Activated T-cell treated with anti-CD3 and anti-CD28 coated beads, Interleukin-2, amount 50 U/mL, for 48 hours (primary cell): ENCODE results near the gene APLP1.
A peak's percentile ranks its signal among the peaks of the same experiment; 100 is the strongest.
"Not testable (repeated sequence)": the region's sequence is repeated elsewhere in the genome, so short reads cannot be mapped to it uniquely, and the experiment has no call there.

Experiments
- DNase-seq, 2 experiments: peaks; one replicate each; pipeline ENCODE4 v3.0.0-alpha.2; 2020

Gene APLP1

DNA sequence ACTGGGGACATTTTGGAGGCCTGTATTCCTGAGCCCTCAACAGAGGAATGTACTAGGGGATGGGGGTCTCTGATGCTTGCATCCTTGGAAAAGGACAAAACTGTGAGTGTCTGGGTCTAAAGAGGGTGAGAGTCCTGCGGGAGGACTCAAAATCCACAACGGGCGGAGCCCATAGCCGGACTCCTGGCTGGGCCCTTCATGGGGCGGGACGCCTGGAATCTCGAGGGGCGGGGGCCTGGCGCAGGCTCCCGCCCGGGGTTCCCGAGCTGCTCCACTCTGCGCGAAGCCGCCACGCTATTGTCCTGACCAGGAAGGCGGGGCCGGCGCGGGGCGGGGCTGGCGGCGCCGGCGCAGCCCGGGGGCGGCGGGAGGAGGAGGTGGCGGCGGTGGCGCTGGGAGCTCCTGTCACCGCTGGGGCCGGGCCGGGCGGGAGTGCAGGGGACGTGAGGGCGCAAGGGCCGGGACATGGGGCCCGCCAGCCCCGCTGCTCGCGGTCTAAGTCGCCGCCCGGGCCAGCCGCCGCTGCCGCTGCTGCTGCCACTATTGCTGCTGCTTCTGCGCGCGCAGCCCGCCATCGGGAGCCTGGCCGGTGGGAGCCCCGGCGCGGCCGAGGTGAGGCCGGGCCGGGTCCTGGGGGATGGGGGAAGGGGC lies at the start of gene APLP1:
TSS of gene APLP1 (plus strand) at position 403 of the 651 bp plus-strand sequence. CDS start at position 466, 63 bp downstream.
- peak; percentile 80 to 85 for DNase-seq

DNA sequence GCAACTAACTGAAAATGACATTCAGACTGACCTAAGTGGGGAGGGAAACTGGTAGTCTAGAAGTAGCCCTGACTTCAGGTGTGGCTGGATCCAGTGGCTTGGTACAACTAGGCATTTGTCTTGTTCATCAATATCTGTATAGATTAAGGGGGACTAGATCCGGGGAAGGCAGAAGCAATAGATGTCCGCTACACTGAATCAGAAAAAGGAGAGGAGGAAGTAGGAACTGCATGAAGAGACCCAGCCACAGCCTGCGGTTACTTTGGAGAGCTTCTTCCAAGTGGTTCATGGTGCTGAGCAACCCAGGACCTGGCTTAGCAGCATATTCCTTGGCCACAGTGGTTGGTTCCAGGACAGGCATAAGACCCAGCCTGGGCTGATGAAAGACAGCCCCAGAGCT lies 45.8 kb upstream of the APLP1 start:
- DNase-seq = no peak

DNA sequence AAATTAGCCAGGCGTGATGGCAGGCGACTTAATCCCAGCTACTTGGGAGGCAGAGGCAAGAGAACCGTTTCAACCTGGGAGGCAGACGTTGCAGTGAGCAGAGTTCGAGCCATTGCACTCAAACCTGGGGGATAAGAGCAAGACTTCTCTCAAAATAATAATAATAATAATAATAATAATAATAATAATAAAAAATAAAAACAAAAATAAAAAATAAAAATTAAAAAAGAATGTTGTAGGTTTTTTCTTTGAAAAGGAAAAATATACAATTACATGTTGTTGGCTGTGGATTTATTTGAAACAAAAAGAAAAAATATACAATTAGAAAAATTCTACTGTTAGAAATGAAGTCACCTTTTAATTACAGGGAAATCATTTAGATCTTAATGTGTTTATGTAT lies 44.2 kb upstream of the APLP1 start:
- DNase-seq = no peak

DNA sequence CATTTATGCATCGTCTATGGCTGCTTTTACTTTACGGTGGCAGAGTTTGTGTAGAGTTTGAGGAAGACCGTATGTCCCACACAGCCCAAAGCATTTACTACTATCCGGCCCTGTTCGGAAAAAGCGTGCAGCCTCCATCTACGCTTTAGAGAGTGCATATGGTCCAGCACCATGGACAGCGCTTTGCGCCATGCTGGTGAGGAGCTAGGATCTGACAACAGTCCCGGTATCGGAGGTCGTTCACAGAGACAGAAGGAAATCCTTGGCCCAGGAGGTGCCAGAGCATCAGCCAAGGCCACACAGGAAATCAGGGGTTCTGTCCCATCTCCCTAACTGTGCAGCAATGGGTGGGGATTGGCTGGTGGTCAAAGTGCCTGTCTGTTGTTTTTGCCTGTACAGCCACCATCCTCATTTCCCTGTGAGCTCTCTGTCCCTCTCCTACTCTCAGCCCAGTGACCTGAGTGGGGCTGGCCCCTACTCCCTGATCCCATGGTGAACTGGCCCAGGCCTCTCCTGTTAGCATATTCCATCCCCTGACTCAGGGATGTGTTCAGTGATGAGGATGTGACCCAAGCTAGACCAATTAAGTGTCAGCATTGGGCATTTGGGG lies 39.6 kb upstream of the APLP1 start:
- peak; percentile 62 to 66 for DNase-seq

DNA sequence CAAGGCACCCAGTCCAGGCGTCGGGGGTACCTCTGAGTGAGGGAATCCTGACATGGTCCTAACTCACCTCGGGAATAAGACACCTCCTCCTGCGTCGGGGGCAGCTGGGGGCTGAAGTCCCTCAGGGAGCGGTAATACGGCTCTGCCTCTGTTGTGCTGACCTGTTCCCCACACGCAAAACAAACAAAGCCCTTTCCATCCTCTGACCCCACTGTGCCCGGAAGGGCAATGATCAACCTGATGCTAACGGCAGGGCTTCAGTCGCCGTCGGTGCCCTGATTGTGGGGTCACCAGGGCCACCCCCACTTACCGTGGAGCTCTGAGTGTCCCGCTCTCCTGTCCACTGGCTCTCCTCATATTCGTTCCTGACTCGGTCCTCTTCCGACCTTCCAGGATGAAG lies 37.4 kb upstream of the APLP1 start:
- no peak for DNase-seq

DNA sequence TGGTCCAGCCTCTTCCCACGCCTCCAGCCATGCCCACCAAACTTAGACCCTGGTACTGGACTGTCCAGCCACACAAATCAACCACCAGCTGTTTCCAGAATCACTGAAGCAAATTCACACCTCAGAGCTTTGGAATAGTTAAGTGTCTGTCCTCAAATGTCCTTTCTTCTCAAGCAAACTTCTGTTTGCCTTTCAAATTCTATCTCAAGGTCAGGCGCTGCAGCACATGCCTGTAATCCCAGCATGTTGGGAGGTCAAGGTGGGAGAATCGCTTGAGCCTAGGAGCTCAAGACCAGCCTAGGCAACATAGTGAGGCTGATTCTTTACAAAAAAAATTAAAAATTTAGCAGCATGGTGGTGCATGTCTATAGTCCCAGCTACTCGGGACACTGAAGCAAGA lies 36.3 kb upstream of the APLP1 start:
- no peak for DNase-seq

DNA sequence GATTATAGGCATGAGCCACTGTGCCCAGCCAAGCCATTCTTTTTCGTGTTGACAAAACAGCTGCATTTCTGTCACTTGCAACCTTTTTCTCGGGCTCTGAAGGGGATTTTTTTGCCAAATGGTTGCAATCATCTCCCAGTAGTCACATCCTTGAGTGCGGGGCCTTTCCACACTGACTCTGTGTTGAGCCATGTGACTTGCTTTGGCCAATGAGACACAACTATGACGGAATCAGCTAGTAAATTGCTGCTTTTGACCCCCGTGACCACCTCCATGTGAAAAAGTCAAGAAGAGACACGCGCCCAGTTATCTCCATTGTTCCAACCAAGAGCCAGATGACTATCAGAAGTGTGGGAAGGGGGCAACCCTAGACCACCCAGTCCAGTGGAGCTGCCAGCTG lies 34.4 kb upstream of the APLP1 start:
- no peak for DNase-seq

DNA sequence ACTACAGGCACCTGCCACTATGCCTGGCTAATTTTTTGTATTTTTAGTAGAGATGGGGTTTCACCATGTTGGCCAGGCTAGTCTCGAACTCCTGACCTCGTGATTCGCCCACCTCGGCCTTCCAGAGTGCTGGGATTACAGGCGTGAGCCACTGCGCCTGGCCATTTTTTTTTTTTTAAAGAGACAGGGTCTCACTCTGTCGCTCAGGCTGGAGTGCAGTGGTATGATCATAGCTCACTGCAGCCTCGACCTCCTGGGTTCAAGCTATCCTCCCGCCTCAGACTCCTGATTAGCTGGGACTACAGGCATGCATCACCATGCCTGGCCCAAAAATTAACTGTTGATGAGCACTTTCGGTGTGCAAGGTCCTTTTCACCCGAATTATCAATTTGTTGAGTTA lies 32.3 kb upstream of the APLP1 start:
- not testable (repeated sequence) for DNase-seq

DNA sequence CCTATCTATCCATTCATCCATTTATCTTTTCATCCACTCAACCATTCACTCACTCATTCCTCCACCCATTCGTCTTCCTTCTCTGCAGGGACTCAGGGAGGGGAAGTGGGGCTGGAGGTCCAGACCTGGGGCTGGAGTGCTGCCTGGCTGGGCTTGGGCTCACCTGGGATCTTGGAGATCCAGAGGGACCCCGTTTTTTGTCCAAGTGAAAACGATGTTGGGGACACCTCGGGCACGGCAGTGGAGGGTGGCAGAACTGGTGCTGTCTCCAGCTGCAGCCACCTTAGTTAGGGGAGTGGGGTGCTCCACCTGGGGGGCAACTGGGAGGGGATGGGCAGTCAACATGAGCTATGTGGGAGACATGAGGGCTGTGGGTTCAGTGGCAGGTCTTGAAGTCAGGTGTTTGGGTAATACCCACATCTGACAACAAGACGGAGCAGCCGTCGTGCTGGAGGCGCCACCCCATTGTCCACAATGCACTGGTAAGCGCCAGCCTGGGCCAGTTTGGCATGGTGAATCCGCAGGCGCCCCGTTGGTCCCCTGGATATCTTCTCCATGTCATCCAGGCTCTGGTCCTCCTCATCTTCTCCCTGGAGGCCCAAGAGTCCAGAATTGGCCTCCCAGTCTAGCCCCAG lies 26.3 kb upstream of the APLP1 start:
- no peak for DNase-seq

DNA sequence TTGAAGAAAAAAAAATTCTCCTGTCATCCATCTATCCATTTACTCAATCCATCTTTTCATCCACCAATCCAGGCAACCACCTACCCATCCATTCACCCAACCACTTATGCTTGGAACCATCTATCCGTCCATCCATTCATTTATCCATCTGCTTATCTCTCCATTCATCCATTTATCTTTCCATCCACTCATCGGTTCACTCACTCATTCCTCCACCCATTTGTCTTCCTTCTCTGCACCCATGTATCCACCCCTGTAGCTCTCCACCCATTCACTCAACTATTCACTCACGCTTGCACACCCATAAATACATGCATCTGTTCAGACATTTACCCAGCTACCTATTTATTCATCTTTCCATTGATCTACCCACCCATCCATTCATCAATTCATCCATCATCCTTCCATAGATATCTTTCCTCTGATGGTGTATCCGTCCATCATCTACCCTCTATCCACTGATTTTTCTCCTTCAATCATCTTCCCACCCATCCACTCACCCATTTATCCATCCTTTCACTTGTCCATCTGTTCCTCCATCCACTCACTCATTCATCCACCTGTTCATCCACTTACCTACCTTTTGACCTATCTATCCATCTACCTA lies 25.6 kb upstream of the APLP1 start:
- no peak for DNase-seq

DNA sequence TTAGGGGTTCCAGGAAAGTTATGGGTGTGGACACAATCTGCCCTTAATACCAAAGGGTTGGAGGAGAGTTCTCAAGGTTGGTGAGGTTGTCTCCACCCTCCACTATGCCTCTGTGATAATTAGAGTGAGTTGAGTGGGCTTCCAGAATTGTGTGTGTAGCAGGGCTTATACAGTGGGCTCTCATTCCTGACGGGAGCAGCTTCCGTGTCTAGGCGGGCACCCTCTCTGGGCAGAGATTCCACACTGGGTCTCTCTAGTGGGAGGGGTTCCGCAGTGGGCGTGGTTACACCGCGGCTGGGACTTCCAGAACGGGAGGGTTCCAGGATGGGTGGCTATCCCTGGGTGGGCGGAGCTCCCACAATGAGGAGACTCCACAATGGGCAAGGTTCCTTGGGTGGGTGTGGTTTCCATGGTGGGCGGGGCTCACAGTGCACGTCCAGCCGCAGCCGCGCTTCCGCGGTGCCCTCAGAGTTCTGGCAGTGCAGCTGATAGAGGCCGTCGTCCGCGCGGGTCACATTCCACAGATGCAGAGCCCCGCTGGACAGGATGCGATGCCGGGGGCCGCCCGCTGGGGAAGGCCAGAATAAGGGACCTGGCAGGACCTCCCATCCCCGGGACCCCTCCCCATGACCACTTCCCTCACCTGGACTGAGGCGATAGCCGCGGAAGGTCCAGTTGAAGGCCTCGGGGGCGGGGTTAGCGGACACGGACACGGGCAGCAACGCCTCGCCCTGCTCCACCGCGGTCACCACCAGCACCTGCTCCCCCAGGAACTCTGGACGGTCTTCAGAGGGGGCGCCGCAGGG lies 24.5 kb upstream of the APLP1 start:
- peak in 1 of 2 experiments; percentile 50 for DNase-seq

DNA sequence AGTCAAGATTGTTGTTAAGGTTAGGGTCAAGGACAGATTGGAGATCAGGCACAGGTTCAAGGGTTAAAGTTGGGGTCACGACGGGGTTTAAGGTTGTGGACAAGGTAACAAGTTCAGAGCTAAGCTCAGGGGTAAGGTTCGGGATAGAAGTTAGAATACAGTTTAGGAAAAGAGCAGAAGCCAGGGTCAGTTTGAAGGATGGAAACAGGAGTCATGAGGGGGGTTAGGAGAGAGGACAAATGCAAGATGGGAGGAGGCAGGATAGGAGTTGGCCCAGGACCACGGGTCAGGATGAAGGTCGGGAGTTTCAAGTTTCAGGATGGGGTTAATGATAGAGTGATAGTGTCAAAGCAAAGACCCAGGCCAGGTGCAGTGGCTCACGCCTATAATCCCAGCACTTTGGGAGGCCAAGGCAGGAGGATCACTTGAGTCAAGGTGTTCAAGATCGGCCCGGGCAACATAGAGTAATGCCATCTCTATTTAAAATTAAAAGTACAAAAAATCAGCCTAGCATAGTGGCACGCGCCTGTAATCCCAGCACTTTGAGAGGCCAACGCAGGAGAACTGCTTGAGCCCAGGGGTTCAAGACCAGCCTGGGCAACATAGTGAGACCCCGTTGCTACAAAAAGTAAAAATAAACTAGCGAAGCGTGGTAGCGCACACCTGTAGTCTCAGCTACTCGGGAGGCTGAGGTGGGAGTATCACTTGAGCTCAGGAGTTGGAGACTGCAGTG lies 23.7 kb upstream of the APLP1 start:
- no peak for DNase-seq

DNA sequence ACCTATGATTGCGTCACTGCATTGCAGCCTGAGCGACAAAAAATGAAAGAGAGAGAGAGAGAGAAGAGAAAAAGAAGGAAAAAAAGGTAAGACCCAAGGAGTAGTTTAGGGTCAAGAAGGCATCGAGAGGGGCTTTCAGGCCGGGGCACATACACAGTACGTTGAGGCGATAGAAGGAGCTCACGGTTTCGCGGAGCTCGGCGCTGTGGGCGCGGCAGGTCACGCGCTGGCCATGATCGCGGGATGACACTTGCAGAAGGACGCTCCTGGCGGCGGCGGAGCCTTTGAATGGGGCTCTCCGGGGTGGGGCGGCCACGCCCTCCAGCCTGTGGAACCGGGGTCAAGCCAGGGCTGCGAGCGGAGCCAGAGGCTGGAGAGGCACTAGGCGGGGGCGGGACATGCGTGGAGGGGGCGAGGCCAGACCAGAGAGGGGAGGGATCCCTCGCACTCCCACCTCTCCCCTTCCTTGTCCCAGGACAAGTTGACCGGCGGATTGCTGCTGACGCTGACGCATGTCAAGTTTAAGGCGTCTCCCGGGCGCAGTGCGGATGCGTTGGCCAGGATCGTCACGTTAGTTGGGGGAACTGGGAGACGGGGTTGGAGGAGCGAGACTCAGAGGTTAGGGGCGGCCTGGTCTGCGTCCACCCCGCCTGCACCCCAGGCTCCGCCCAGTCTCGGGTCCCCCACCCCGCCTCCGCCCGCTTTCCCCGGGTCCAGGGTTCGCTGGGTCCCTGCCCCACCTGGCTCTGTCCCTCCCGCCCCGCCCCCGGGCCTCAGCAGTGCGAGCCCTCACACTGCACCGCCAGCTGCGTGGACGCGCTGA lies 22.9 kb upstream of the APLP1 start:
- peak in 1 of 2 experiments; percentile 38 for DNase-seq

DNA sequence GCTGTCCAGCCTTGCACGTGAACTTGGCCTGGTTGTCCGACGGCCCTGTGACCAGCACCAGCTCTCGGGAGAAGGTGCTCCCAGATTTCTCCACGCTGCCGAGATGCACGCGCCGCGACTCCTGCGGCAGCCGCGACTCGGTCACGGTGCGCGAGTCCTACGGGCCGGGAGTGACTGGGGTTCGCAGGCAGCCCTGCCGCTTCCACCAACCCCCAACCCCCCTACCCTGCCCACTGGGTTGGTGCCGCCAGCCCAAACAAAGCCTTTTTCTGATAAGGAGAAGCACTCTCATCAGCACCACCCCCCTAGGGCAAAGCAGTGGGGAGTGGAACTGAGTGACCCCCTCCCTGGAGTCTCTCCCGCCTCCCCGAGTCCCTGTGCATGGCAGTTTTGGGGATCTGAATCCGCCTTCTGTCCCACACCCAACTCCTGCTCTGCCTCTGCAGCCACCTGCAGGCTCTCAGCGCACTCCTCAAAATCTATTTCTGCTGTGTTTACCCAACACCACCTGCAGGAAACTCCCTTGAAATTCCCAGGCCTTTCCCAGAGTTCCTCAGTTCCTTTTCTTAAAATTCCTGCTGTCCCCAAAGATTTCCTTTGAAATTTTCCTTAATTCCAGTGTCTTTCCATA lies 22.2 kb upstream of the APLP1 start:
- no peak for DNase-seq

DNA sequence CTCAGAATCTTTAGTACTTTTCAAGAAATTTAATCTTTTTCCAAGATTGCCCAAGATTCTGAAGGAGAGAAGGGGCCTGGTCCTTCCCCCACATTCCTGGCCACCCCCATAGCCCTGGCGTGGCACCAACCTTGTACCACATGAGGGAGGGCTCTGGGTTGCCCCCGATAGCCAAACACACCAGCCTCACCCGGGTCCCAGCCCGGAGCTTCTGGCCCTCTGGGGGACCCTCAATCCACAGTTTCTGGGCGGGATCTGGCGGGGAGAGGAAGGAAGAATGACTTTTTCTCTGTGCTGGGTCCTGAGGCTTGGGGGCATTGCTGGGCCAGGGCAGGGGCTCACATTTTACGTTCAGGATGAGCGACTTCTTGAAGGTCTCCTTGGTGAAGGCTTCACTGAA lies 20.5 kb upstream of the APLP1 start:
- DNase-seq = no peak

DNA sequence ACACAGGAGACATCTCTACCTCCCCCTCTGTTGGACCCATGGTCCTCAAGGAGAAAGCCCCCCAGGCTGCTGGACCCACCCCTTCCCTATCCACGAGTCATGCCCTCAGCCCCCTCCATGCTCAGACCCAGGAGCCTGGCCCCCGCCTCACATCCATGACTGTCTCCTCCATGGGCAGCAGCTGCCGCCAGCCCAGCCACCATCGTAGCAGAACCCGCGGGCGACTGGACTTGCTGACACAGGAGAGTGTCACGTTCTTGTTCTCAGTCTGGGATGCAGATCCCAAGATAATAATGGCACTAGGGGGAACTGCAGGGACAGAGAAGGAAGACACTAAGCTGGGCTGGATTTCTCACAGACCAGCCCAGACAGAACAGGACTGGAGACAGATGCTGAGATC lies 19.9 kb upstream of the APLP1 start:
- DNase-seq = no peak

DNA sequence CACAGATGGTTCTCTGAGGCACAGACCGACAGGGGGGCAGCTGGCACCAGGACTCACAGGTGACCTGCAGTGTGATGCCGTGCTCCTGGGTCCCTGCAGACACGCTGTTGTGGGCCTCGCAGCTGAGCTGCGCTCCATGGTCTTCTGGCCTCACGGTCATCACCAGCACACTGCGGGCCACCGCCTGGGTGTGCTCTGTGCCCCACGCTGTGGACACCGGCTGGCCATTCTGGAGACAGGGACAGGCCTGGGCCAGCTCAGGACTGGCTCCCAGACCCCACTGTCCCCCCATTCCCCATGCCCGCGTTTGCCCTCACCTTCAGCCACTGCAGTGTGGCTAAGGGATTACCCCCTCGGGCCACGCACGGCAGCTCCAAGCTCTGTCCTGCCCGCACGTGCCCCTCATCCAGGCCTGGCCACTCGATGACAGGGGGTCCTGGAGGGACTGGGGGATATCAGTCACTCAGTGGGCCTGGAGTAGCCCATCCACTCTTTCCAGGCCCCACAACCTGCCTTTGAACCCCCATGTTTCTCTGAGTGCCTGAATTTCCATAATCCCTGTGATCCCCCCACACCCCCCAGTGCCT lies 19.4 kb upstream of the APLP1 start:
- DNase-seq = no peak

DNA sequence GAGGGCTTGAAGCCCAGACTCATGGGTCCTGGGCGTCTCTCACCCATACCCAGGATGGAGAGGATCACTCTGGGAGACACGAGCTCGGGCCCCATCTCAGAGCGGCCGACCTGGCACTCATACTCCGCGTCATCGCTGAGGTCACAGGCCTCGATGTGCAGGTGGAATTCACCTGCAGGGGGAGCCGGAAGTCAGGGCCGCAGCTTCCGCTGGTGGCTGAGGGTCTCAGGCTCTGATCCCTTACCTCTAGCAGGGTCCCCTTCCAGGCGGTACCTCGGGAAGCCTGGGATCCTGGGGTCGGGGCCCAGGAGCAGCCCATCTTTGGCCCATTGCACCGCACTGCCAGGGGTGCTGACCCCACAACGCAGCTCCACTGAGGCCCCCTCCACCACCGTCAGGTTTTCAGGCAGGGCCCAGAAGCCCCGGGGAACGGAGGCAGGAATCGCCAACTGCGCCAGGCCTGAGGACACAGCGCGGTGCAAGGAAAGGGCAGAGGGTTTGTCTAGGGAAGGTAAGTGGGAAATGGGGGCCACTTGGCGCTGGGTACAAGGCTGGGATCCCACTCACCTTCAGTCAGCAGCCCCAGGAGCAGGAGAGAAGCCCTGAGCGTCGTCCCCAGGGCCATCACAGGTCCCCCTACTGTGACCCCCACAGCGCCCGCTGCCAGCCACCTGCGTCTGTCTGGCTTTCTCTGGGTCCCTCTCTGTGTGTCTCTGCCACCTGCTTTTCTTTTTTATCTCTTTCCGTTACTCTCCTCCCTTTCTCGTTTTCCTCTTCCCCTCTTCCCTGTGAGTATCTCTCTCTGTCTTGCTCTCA lies 17.0 kb upstream of the APLP1 start:
- DNase-seq = no peak

DNA sequence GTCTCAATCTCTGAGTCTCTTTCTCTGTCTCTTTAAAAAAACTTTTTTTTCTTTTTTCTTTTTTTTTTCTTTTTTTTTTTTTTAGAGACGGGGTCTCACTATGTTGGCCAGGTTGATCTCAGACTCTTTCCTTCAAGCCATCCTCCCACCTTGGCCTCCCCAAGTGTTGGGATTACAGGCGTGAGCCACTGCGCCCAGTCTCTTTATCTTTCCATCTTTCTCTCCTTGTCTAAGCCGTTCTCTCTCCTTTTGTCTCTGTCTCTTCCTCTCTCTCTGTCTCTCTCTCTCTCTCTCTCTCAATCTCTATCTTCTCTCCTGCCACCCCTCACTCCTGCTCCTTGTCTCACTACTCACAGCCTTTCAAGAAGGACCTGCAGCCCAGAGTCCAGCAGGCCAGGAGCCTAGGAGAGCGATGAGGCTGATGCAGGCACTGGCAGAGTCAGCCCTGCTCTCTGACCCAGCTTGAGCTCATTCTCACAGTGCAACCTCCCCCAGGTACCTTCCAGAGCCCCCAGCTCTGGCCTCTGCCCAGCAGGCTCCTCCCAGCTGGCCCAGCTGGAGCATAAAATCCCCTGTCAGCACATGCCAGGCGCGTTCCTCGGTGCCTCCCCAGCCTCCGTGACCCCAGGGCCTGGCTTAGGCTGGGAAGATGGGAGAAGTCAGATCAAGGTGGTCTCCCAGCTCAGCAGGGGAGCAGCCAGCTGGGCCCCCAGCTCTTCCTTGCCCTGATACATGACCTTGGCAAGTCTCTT lies 16.2 kb upstream of the APLP1 start, which contains the start of gene NPHS1:
TSS of gene NPHS1 (minus strand) at position 476 of the 752 bp plus-strand sequence. CDS start 667 bp downstream, outside the sequence.
- no peak for DNase-seq
